Measurements from ENCODE around the gene PAX7.
"Not testable (repeated sequence)": the region's sequence is repeated elsewhere in the genome, so short reads cannot be mapped to it uniquely, and the experiment has no call there.

PAX7 gene

GRCh38 chr1:18686540-18686939, 55.9 kb downstream of the PAX7 start:
- no peak for TF ChIP-seq CTCF (IDR thresholded peaks at IDR 0.05; ENCODE audit: extremely low read depth, missing control alignments)
- DNase-seq (ENCODE audit: low spot score), result no peak

- no peak for TF ChIP-seq CTCF (IDR thresholded peaks at IDR 0.05; ENCODE audit: extremely low read depth, missing control alignments)
- DNase-seq (ENCODE audit: low spot score), result no peak
Measured at GRCh38 chr1:18687273-18687672, 56.6 kb downstream of the PAX7 start.

- TF ChIP-seq CTCF (IDR thresholded peaks at IDR 0.05; ENCODE audit: extremely low read depth, missing control alignments), result no peak
- DNase-seq (ENCODE audit: low spot score), result no peak
Measured at GRCh38 chr1:18691648-18692047, 61.0 kb downstream of the PAX7 start.

- no peak for TF ChIP-seq CTCF (IDR thresholded peaks at IDR 0.05; ENCODE audit: extremely low read depth, missing control alignments)
- DNase-seq (ENCODE audit: low spot score), result no peak
Measured at GRCh38 chr1:18693256-18694098, 62.8 kb downstream of the PAX7 start.

- not testable (repeated sequence) for DNase-seq (ENCODE audit: low spot score)
Measured at GRCh38 chr1:18694289-18694688, 63.6 kb downstream of the PAX7 start.

GRCh38 chr1:18697541-18697940, 66.9 kb downstream of the PAX7 start:
- no peak for DNase-seq (ENCODE audit: low spot score)
- no peak for TF ChIP-seq CTCF (IDR thresholded peaks at IDR 0.05; ENCODE audit: extremely low read depth, missing control alignments)

- DNase-seq (ENCODE audit: low spot score), result no peak
- TF ChIP-seq CTCF (IDR thresholded peaks at IDR 0.05; ENCODE audit: extremely low read depth, missing control alignments), result no peak
Measured at GRCh38 chr1:18700530-18700929, 69.9 kb downstream of the PAX7 start.

- no peak for DNase-seq (ENCODE audit: low spot score)
- no peak for TF ChIP-seq CTCF (IDR thresholded peaks at IDR 0.05; ENCODE audit: extremely low read depth, missing control alignments)
Measured at GRCh38 chr1:18701183-18701582, 70.5 kb downstream of the PAX7 start.

Data from GM20000 (cell line).